ENCODE measurements around the gene SYNPR. TPM values are rescaled to one million over a fixed set of nuclear protein-coding genes. Genes with fewer than 3 reads are reported as not detected.

SYNPR gene
- total RNA-seq, 1 experiment from 2014 or later = 0.17 TPM

GRCh38 chr3:63385629-63386028 lies 107.5 kb downstream of the SYNPR start:
- Histone ChIP-seq H4K20me1 (ENCODE audit: control insufficient read depth, insufficient read depth, insufficient read length) (no peaks in the 10 kb centered on the region), H3K27ac (ENCODE audit: insufficient read length, low read depth, low read length) (no peak overlapping the region), H3K4me1 (ENCODE audit: insufficient read depth, low read length) (no peaks in the 10 kb centered on the region; the same call in 1 of the 2 replicates), H3K79me1 (ENCODE audit: insufficient read depth, low read depth, low read length, poor library complexity, severe bottlenecking) (no peaks in the 10 kb centered on the region), H3K9ac (ENCODE audit: extremely low read depth, insufficient read length, low read length) (no peak overlapping the region), H2AK5ac (ENCODE audit: insufficient read length, low read length) (no peak overlapping the region), H2BK120ac (ENCODE audit: low read depth, low read length, poor library complexity, severe bottlenecking) (no peak overlapping the region), H3T11ph (ENCODE audit: low read length) (no peak overlapping the region), H3K9me3 (ENCODE audit: control insufficient read depth, low read depth, low read length) (no peaks in the 10 kb centered on the region), H2BK5ac (ENCODE audit: insufficient read length, low read length) (no peak overlapping the region), H2AFZ (ENCODE audit: low read length) (no peak overlapping the region), H2BK20ac (ENCODE audit: low read depth, low read length, poor library complexity, severe bottlenecking) (no peak overlapping the region), H4K8ac (replicated peaks; ENCODE audit: insufficient read length, low read depth, low read length) (no peak overlapping the region), H3K4ac (ENCODE audit: low read depth, low read length) (no peak overlapping the region), H3K79me2 (ENCODE audit: insufficient read depth, low read length) (no peaks in the 10 kb centered on the region), H4K91ac (ENCODE audit: insufficient read length, low read depth, low read length) (no peak overlapping the region), H3K27me3 (ENCODE audit: insufficient read depth, low read length) (no peaks in the 10 kb centered on the region), H2BK12ac (ENCODE audit: insufficient read length, low read depth, low read length) (no peak overlapping the region), H3K14ac (ENCODE audit: insufficient read depth, low read length) (no peak overlapping the region), H2BK15ac (ENCODE audit: low read depth, low read length) (no peak overlapping the region), H3K18ac (ENCODE audit: insufficient read length, low read depth, low read length) (no peak overlapping the region), H3K23ac (ENCODE audit: insufficient read length, low read depth, low read length) (no peak overlapping the region), H4K5ac (ENCODE audit: insufficient read length, low read depth, low read length) (no peak overlapping the region), H3K23me2 (ENCODE audit: insufficient read length, low read depth, low read length, poor library complexity, severe bottlenecking) (no peaks in the 10 kb centered on the region), H3K56ac (ENCODE audit: insufficient read length, low read depth, low read length) (no peak overlapping the region), H3K4me2 (ENCODE audit: insufficient read depth, insufficient read length, low read length) (no peak overlapping the region)
- no peak for TF ChIP-seq CTCF (conservative IDR thresholded peaks at IDR 0.05)
- Mint-ChIP-seq H3K9me3 (no peaks in the 10 kb centered on the region), H3K4me1 (peaks cover 9% of the 10 kb centered on the region in 2 experiments), H3K36me3 (ENCODE audit: insufficient read depth in 1 of 3, low read depth in 3 of 3) (no peaks in the 10 kb centered on the region), H3K4me3 (no peak overlapping the region), H3K27ac (no peak overlapping the region), H3K27me3 (ENCODE audit: low read depth) (no peaks in the 10 kb centered on the region)
- DNase-seq = no peak
- no CpG with 5 or more reads among the region's 3 CpGs for WGBS (ENCODE audit: extremely low coverage, insufficient read length, low lambda C conversion rate)

Measured in H9 (cell line).